ENCODE data around the gene RNF25. TPM values are rescaled to one million over a fixed set of nuclear protein-coding genes. Genes with fewer than 3 reads are reported as not detected.

Gene RNF25
- 44.9 to 50.7 TPM (median 47.7 TPM) in 5 replicates for total RNA-seq (2022; extraction: Qiagen RNA extraction)

GRCh38 chr2:218671654-218672566, at the start of gene RNF25, which contains the start of gene STK36:
Gene RNF25 (minus strand): TSS chr2:218672002. CDS start chr2:218671970, 32 bp downstream.
Gene STK36 (plus strand): TSS chr2:218672086. CDS start chr2:218672830, 744 bp downstream.

DNA sequence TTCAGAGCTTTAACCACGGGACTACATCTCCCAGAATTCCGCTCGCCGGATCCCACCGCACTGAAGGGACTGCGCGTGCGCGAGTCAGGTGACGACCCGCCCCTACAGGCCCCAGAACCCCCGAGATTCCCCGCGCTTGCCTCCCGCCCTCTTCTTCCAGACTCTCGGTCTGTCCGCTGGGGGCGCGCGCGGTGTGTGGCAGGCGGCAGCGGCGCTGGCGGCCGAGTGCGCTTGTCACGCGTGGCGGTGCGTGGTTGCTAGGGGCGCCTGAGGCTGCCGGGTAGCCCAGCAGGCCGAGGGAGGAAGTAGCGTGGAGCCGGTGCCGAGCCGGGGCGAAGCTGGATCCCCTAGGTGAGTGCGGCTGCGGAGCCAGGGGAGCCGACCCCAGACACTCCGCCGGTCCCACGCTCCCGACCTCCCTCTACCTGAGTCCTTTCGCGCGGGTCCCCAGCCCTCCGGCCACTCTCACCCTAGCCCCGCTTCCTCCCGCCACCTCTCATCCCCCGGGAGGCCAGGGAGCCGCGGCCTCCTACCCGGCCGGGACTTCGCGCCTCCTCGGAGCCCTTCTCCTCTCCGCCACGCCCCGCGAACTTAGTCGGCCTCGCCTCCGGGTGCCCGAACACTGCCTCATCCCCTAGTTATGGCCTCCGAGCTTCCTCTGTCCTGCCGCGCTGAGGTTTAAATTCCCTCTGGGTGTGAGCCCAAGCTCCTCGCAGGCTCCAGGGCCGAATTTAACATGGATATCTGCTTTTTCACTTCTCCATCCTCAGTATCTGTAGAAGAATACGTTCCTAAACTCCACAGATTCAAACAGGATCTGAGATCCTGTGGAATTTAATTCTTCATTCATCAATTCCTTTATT, 39.1 kb upstream of the RNF25 start, which contains the start of gene TTLL4:
TSS of gene TTLL4 (plus strand) at position 149 of the 863 bp plus-strand sequence. CDS start 26,842 bp downstream, outside the sequence.

DNA sequence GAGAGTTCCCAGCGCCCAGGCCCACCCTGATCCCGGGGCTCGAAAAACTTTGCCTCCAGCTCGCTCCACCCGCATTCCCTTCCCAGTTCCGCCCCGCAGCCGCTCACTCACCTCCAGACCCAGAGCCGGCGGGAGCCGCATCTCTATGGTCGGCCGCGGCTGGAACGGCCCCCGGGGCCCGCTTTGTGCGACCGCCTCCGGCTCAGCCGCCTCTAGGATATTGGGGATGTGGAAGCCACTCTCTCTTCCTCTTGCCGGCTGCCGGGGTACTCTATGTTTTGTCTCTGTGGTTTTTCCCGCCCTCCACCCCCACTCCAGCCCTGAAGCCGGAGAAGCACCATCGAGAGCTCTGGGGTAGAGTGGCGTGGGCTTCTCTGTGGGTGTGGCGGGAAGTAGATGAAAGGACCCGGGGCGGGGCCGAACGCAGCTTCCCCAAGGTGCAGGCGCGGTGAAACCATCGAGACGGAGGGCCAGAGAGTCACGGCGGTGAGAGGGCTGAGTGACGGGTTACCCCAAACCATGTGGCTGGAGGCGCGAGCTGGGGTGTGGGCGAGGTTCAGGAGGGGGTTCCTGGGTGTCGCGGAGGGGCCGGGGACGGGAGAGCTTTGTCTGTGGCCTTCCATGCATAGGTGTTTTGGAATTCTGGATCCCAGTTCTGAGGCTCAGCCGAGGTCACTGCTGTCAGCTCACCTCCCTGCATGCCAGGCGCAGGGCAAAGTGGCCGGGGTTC, 12.4 kb downstream of the RNF25 start, which contains the start of the genes BCS1L and ZNF142:
TSS of gene BCS1L (plus strand) at position 426 of the 730 bp plus-strand sequence. CDS start 1,305 bp downstream, outside the sequence.
TSS of gene ZNF142 (minus strand) at position 366 of the 730 bp plus-strand sequence. CDS start 3,194 bp downstream, outside the sequence.

Other genes with a start within 250 kb of the RNF25 start
- 4.7 to 6.7 TPM (median 4.9 TPM) in 5 replicates for gene USP37, start 103.7 kb downstream of the RNF25 start, total RNA-seq (2022; extraction: Qiagen RNA extraction)
- gene CNOT9, start 103.2 kb downstream of the RNF25 start, total RNA-seq (2022; extraction: Qiagen RNA extraction): 39.2 to 42.4 TPM (median 40.4 TPM) in 5 replicates
- 0.24 to 0.77 TPM (median 0.47 TPM) in 5 replicates for gene PLCD4, start 64.1 kb downstream of the RNF25 start, total RNA-seq (2022; extraction: Qiagen RNA extraction)
- 13.7 to 19.2 TPM (median 16.8 TPM) in 5 replicates for gene ZNF142, start 12.4 kb downstream of the RNF25 start, total RNA-seq (2022; extraction: Qiagen RNA extraction)
- 41.4 to 46.6 TPM (median 45.5 TPM) in 5 replicates for gene BCS1L, start 12.3 kb downstream of the RNF25 start, total RNA-seq (2022; extraction: Qiagen RNA extraction)
- 9.9 to 11.7 TPM (median 11.5 TPM) in 5 replicates for gene STK36, start 84 bp upstream of the RNF25 start, total RNA-seq (2022; extraction: Qiagen RNA extraction)
- gene TTLL4, start 38.8 kb upstream of the RNF25 start, total RNA-seq (2022; extraction: Qiagen RNA extraction): 22.1 to 25.6 TPM (median 23.7 TPM) in 5 replicates
- 0.05 to 0.21 TPM (median 0.15 TPM) in 5 replicates for gene CYP27A1, start 110.1 kb upstream of the RNF25 start, total RNA-seq (2022; extraction: Qiagen RNA extraction)
- not detected in 5 replicates for gene PRKAG3, start 159.8 kb upstream of the RNF25 start, total RNA-seq (2022; extraction: Qiagen RNA extraction)
- gene WNT6, start 187.8 kb upstream of the RNF25 start, total RNA-seq (2022; extraction: Qiagen RNA extraction): 0.14 to 0.40 TPM (median 0.28 TPM) in 5 replicates
- gene WNT10A, start 208.8 kb upstream of the RNF25 start, total RNA-seq (2022; extraction: Qiagen RNA extraction): 0.06 to 0.12 TPM (median 0.09 TPM) in 4 of 5 replicates, not detected in the other